ENCODE data around the gene ZFHX3. TPM values are rescaled to one million over a fixed set of nuclear protein-coding genes. Genes with fewer than 3 reads are reported as not detected.

The ZFHX3 gene
- polyA plus RNA-seq, 1 donor (not counting 4 experiments of a cell fraction or from before 2014, with no cell fraction given) = 1.2 TPM

DNA sequence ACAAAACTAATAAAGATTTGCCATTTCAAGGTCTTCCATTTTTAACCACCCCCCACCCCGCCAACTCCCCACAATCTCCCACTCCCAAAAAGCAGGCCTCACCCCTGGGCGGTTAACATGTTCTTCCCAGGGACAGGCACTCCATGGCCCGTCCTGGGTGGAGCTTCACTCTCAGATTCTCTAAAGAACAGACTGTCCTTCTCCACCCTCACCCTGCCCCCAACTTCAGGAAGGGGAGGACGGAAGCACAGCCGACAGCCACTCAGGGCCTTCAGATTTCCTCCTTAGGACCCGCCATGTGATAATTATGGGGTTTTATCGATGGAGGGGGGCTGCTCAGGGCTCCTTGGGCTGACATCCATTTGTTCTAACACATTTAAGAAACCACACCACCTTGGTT is 61.9 kb downstream of the ZFHX3 start:
- Histone ChIP-seq H3K79me2 (ENCODE audit: control insufficient read depth, insufficient read depth, low read length) (peaks cover 29% of the 10 kb centered on the region), H3K9ac (ENCODE audit: control insufficient read depth, extremely low read depth, insufficient read depth, low read length) (no peak overlapping the region), H3K27me3 (ENCODE audit: control insufficient read depth, extremely low read depth, insufficient read depth, low read length) (no peaks in the 10 kb centered on the region), H3K4me1 (ENCODE audit: control insufficient read depth, extremely low read depth, insufficient read depth, low read length) (peaks cover 46% of the 10 kb centered on the region), H3K27ac (ENCODE audit: control insufficient read depth, insufficient read depth, low read length) (no peak overlapping the region), H3K4me2 (ENCODE audit: control insufficient read depth, extremely low read depth, insufficient read depth, low read depth, low read length) (no peak overlapping the region), H3K9me3 (ENCODE audit: control insufficient read depth, low read depth, low read length) (no peaks in the 10 kb centered on the region), H4K20me1 (ENCODE audit: control insufficient read depth, extremely low read depth, insufficient read depth, low read length) (peaks cover 3% of the 10 kb centered on the region), H3K36me3 (ENCODE audit: control insufficient read depth in 2 of 2, extremely low read depth in 1 of 2, insufficient read depth in 2 of 2, low read length in 2 of 2) (no peaks in the 10 kb centered on the region), H3K9me1 (ENCODE audit: control insufficient read depth, extremely low read depth, insufficient read depth, low read length) (peaks cover 2% of the 10 kb centered on the region), H3K4me3 (ENCODE audit: control insufficient read depth in 2 of 3, extremely low read depth in 1 of 3, insufficient read depth in 2 of 3, low read depth in 1 of 3, low read length in 3 of 3) (no peak overlapping the region), H2AFZ (ENCODE audit: control insufficient read depth, low read length) (no peak overlapping the region)
- DNase-seq (ENCODE audit: low read depth, low spot score) (no peak), FAIRE-seq (no peak)
- TF ChIP-seq EZH2 (IDR thresholded peaks at IDR 0.05; ENCODE audit: low read length) (no peak), CTCF (optimal IDR thresholded peaks at IDR 0.05 in 1 of 3, IDR thresholded peaks at IDR 0.05 in 1 of 3, conservative IDR thresholded peaks at IDR 0.05 in 1 of 3; ENCODE audit: extremely low read depth in 1 of 3, insufficient read depth in 2 of 3, low read length in 3 of 3) (no peak)
- dilution Hi-C loops (cut with MboI; ENCODE audit: extremely low pct_ligation_motif_present, low sequenced_read_pairs) = no loop called here

GRCh38 chr16:72985148-72985941 is 62.6 kb downstream of the ZFHX3 start:
- H3K36me3 ChIP-seq (ENCODE audit: control insufficient read depth in 2 of 2, extremely low read depth in 1 of 2, insufficient read depth in 2 of 2, low read length in 2 of 2) = no peaks in the 10 kb centered on the region
- peaks cover 2% of the 10 kb centered on the region for H3K9me1 ChIP-seq (ENCODE audit: control insufficient read depth, extremely low read depth, insufficient read depth, low read length)
- H3K9me3 ChIP-seq (ENCODE audit: control insufficient read depth, low read depth, low read length) = no peaks in the 10 kb centered on the region
- FAIRE-seq = no peak
- DNase-seq (ENCODE audit: low read depth, low spot score) = no peak
- no peak overlapping the region for H3K9ac ChIP-seq (ENCODE audit: control insufficient read depth, extremely low read depth, insufficient read depth, low read length)
- dilution Hi-C loops (cut with MboI; ENCODE audit: extremely low pct_ligation_motif_present, low sequenced_read_pairs) = no loop called here
- H3K27ac ChIP-seq (ENCODE audit: control insufficient read depth, insufficient read depth, low read length) = no peak overlapping the region
- no peak overlapping the region for H3K4me2 ChIP-seq (ENCODE audit: control insufficient read depth, extremely low read depth, insufficient read depth, low read depth, low read length)
- peaks cover 40% of the 10 kb centered on the region for H3K4me1 ChIP-seq (ENCODE audit: control insufficient read depth, extremely low read depth, insufficient read depth, low read length)
- no peak overlapping the region for H2AFZ ChIP-seq (ENCODE audit: control insufficient read depth, low read length)
- H3K79me2 ChIP-seq (ENCODE audit: control insufficient read depth, insufficient read depth, low read length) = peaks cover 29% of the 10 kb centered on the region
- H4K20me1 ChIP-seq (ENCODE audit: control insufficient read depth, extremely low read depth, insufficient read depth, low read length) = peaks cover 3% of the 10 kb centered on the region
- TF ChIP-seq CTCF (optimal IDR thresholded peaks at IDR 0.05 in 1 of 3, IDR thresholded peaks at IDR 0.05 in 1 of 3, conservative IDR thresholded peaks at IDR 0.05 in 1 of 3; ENCODE audit: extremely low read depth in 1 of 3, insufficient read depth in 2 of 3, low read length in 3 of 3) (no peak), EZH2 (IDR thresholded peaks at IDR 0.05; ENCODE audit: low read length) (no peak)
- H3K4me3 ChIP-seq (ENCODE audit: control insufficient read depth in 2 of 3, extremely low read depth in 1 of 3, insufficient read depth in 2 of 3, low read depth in 1 of 3, low read length in 3 of 3) = no peak overlapping the region
- H3K27me3 ChIP-seq (ENCODE audit: control insufficient read depth, extremely low read depth, insufficient read depth, low read length) = no peaks in the 10 kb centered on the region
